ENCODE results near the gene ATCAY.

Gene ATCAY

GRCh38 chr19:3880471-3881271 lies at the start of gene ATCAY:
Gene ATCAY (plus strand): TSS chr19:3880685. CDS start chr19:3885768, 5,083 bp downstream.
- DNase-seq = peak; percentile 88

- DNase-seq = no peak
These were observed 48.9 kb upstream of the ATCAY start for GRCh38 chr19:3831601-3832000.

GRCh38 chr19:3832001-3832400 lies 48.5 kb upstream of the ATCAY start:
- DNase-seq = no peak

- DNase-seq = no peak
These were observed 46.7 kb upstream of the ATCAY start for GRCh38 chr19:3833578-3834348.

GRCh38 chr19:3834349-3835054 lies 46.0 kb upstream of the ATCAY start:
- DNase-seq = no peak

- DNase-seq = no peak
These were observed 45.4 kb upstream of the ATCAY start for GRCh38 chr19:3835055-3835435.

GRCh38 chr19:3836887-3837286 lies 43.6 kb upstream of the ATCAY start:
- no peak for DNase-seq

GRCh38 chr19:3837332-3837731 lies 43.2 kb upstream of the ATCAY start:
- no peak for DNase-seq

GRCh38 chr19:3837922-3838321 lies 42.6 kb upstream of the ATCAY start:
- no peak for DNase-seq

- DNase-seq = no peak
These were observed 41.8 kb upstream of the ATCAY start for GRCh38 chr19:3838661-3839060.

GRCh38 chr19:3839941-3840340 lies 40.5 kb upstream of the ATCAY start:
- no peak for DNase-seq

- no peak for DNase-seq
These were observed 39.7 kb upstream of the ATCAY start for GRCh38 chr19:3840804-3841203.

- DNase-seq = no peak
These were observed 37.5 kb upstream of the ATCAY start for GRCh38 chr19:3842948-3843347.

- no peak for DNase-seq
These were observed 35.9 kb upstream of the ATCAY start for GRCh38 chr19:3844596-3844995.

- no peak for DNase-seq
These were observed 31.4 kb upstream of the ATCAY start for GRCh38 chr19:3849092-3849491.

- no peak for DNase-seq
These were observed 30.7 kb upstream of the ATCAY start for GRCh38 chr19:3849787-3850186.

- DNase-seq = no peak
These were observed 30.0 kb upstream of the ATCAY start for GRCh38 chr19:3850320-3850972.

- DNase-seq = no peak
These were observed 29.0 kb upstream of the ATCAY start for GRCh38 chr19:3851254-3852176.

GRCh38 chr19:3852177-3852511 lies 28.3 kb upstream of the ATCAY start:
- no peak for DNase-seq

GRCh38 chr19:3852614-3853254 lies 27.8 kb upstream of the ATCAY start:
- no peak for DNase-seq

GRCh38 chr19:3855320-3855719 lies 25.2 kb upstream of the ATCAY start:
- DNase-seq = no peak

All from retina (tissue), 1 donor.